Testis (tissue), 3 donors: ENCODE results near the gene ARMC10. TPM values are rescaled to one million over a fixed set of nuclear protein-coding genes. Genes with fewer than 3 reads are reported as not detected.

Experiments
- DNase-seq: peaks from one replicate; pipeline ENCODE4 v3.0.0-alpha.2; 2019
- H3K27ac ChIP-seq, 2 donors: fragments of 200-600 bp; sonication (generic); one replicate each; pipeline ENCODE4 v1.5.1; 2019
- H3K27me3 ChIP-seq: fragments of 200-600 bp; sonication (generic); one replicate; pipeline ENCODE4 v1.5.1; 2019
- H3K36me3 ChIP-seq: fragments of 200-600 bp; sonication (generic); one replicate; pipeline ENCODE4 v1.5.1; 2017; ENCODE audit warnings: low read depth; ENCODE audit errors: missing control alignments
- H3K4me1 ChIP-seq: fragments of 200-600 bp; sonication (generic); one replicate; pipeline ENCODE4 v1.5.1; 2019
- H3K4me3 ChIP-seq, 2 donors: fragments of 200-600 bp; sonication (generic); one replicate each; pipeline ENCODE4 v1.5.1; 2017 to 2019
- H3K9me3 ChIP-seq: fragments of 200-600 bp; sonication (generic); one replicate; pipeline ENCODE4 v1.5.1; 2017
- CTCF ChIP-seq, 3 experiments: fragments of 450-650 bp in 2 of 3; fragments of 200-600 bp in 1 of 3; sonication (generic) in 1 of 3; IDR thresholded peaks; one replicate each; pipeline ENCODE4 v1.5.1; 2016 to 2019; ENCODE audit warnings: antibody characterized with exemption in 3 of 3, mild to moderate bottlenecking in 2 of 3, moderate library complexity in 1 of 3
- POLR2A ChIP-seq: fragments of 450-650 bp; IDR thresholded peaks from one replicate; pipeline ENCODE4 v1.6.1; 2017; ENCODE audit warnings: antibody characterized with exemption, mild to moderate bottlenecking, moderate library complexity
- WGBS, 2 donors: methylation state at CpG; one replicate each; pipeline ENCODE4 v1.1.5; 2018; 5-methylcytosine and 5-hydroxymethylcytosine counted together
- intact Hi-C: fragments of 100-400 bp; cut with DNase I; formaldehyde crosslinking; loops from one replicate; pipeline ENCODE4 v1.15.1; 2023; ENCODE audit warnings: low total_unique reads
- polyA plus RNA-seq: library from polyadenylated mRNA; stranded (reverse); fragments of 350-450 nt; fragmentation: Illumina TruSeq; extraction: RNeasy Lipid Tissue Mini Kit (QIAGEN cat#74804); gene quantifications from one replicate; pipeline ENCODE4 v1.2.3, GENCODE V29; 2014; ENCODE audit warnings: low read depth, low replicate concordance; ENCODE audit not compliant: insufficient read depth
- total RNA-seq, 2 donors: library from RNA; depleted of rRNA; stranded (reverse); fragments of >200 nt; gene quantifications; one replicate each; pipeline ENCODE4 v1.2.3, GENCODE V29; 2016

ARMC10 gene
- total and polyA plus RNA-seq, 3 donors from 2014 or later = 31.2 to 64.4 (median 61.7) TPM

- no peaks in the 10 kb centered on the region for H3K36me3 ChIP-seq
These were observed 58.2 kb downstream of the ARMC10 start for GRCh38 chr7:103132995-103133688.

GRCh38 chr7:103134836-103135554, 60.1 kb downstream of the ARMC10 start:
- DNase-seq = no peak
- 42 to 44% methylated on average over 3 of the region's 3 CpGs for WGBS, 2 donors
- Histone ChIP-seq H3K27me3 (no peaks in the 10 kb centered on the region), H3K4me3 (no peak overlapping the region), H3K9me3 (no peaks in the 10 kb centered on the region), H3K36me3 (no peaks in the 10 kb centered on the region), H3K27ac (peak overlapping the region; percentile 46 to 59), H3K4me1 (peaks cover 40% of the 10 kb centered on the region)
- intact Hi-C loops = no loop called here
- no peak for TF ChIP-seq CTCF (IDR thresholded peaks at IDR 0.05)
- TF ChIP-seq POLR2A = no peak

More at GRCh38 chr7:103132995-103133688, 58.2 kb downstream of the ARMC10 start:
- Histone ChIP-seq H3K9me3 (no peaks in the 10 kb centered on the region), H3K4me3 (no peak overlapping the region), H3K27me3 (no peaks in the 10 kb centered on the region), H3K27ac (peak overlapping the region in 1 of 2 donors; percentile 46), H3K4me1 (peaks cover 43% of the 10 kb centered on the region)
- WGBS, 2 donors = 73 to 75% methylated on average over 9 of the region's 9 CpGs
- DNase-seq = no peak
- TF ChIP-seq POLR2A (no peak), CTCF (IDR thresholded peaks at IDR 0.05) (no peak)
- intact Hi-C loops = no loop called here

GRCh38 chr7:103140061-103140460, 65.1 kb downstream of the ARMC10 start:
- Histone ChIP-seq H3K27ac (peak overlapping the region in 1 of 2 donors; percentile 39), H3K36me3 (no peaks in the 10 kb centered on the region), H3K4me3 (no peak overlapping the region), H3K4me1 (peaks cover 15% of the 10 kb centered on the region), H3K27me3 (no peaks in the 10 kb centered on the region), H3K9me3 (no peaks in the 10 kb centered on the region)
- no peak for DNase-seq
- WGBS, 2 donors = 63 to 73% methylated on average over 2 of the region's 2 CpGs
- intact Hi-C loops = no loop called here
- no peak for TF ChIP-seq POLR2A
- no peak for TF ChIP-seq CTCF (IDR thresholded peaks at IDR 0.05)

- intact Hi-C loops = no loop called here
- WGBS, 2 donors = 88 to 90% methylated on average over 2 of the region's 2 CpGs
- DNase-seq = no peak
These were observed 65.7 kb downstream of the ARMC10 start for GRCh38 chr7:103140685-103141084.

More at GRCh38 chr7:103140685-103141084, 65.7 kb downstream of the ARMC10 start:
- H3K36me3 ChIP-seq = no peaks in the 10 kb centered on the region
- TF ChIP-seq POLR2A = no peak
- no peak for TF ChIP-seq CTCF (IDR thresholded peaks at IDR 0.05)
- no peak overlapping the region for H3K4me3 ChIP-seq
- H3K4me1 ChIP-seq = peaks cover 9% of the 10 kb centered on the region
- no peaks in the 10 kb centered on the region for H3K27me3 ChIP-seq
- H3K9me3 ChIP-seq = no peaks in the 10 kb centered on the region
- H3K27ac ChIP-seq = no peak overlapping the region
